GM18520 (cell line): ENCODE data around the gene CCRL2.

Experiments
- ATAC-seq: cut with Tn5 transposase; IDR thresholded peaks from one replicate; pipeline ENCODE4 v1.9.1; 2021; ENCODE audit not compliant: unreplicated experiment

CCRL2 gene

GRCh38 chr3:46455231-46456115 lies 48.4 kb downstream of the CCRL2 start:
- ATAC-seq = no peak

DNA sequence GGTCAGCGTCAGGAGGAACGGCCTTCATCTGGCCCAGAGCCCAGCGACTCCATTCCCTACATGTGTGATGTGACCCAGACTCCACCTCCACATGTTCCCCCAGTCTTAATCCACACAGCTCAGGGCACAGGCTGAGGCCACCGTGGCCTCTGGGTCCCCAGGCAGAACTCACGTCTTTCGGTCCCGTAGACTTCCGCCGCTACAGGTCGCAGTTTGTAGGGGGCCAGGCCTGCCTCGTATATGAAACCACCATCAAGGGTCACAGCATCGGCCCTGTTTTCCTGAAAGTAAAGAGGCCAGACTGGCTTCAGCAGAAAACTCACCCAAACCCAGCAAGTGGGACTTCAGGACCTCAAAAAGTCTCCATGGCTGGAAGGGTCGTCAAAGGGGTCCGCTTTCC lies 49.1 kb downstream of the CCRL2 start:
- ATAC-seq = no peak
